Cardiac muscle cell (in vitro differentiated cells and primary cell): ENCODE data around the gene RIMBP2. TPM values are rescaled to one million over a fixed set of nuclear protein-coding genes. Genes with fewer than 3 reads are reported as not detected.
A peak's percentile ranks its signal among the peaks of the same experiment; 100 is the strongest.

Experiments used
- DNase-seq, 2 donors: peaks; one replicate each; pipeline versions ENCODE4 v3.0.0 to v3.0.0-alpha.2; 2010 to 2017; ENCODE audit warnings: low read depth in 1 of 2, low spot score in 1 of 2
- H3K27ac ChIP-seq: fragments of 200-600 bp; sonication (generic); 2 replicates; pipeline ENCODE4 v1.5.1; 2016
- H3K27me3 ChIP-seq: fragments of 200-600 bp; sonication (generic); 2 replicates; pipeline ENCODE4 v1.6.0; 2016; ENCODE audit warnings: control low read depth
- H3K36me3 ChIP-seq: fragments of 200-600 bp; sonication (generic); 2 replicates; pipeline ENCODE4 v1.5.1; 2016; ENCODE audit warnings: control low read depth
- H3K4me1 ChIP-seq: fragments of 200-600 bp; sonication (generic); 2 replicates; pipeline ENCODE4 v1.8.1; 2017; ENCODE audit warnings: low read depth, mild to moderate bottlenecking, mixed run types
- H3K4me3 ChIP-seq: fragments of 200-600 bp; sonication (generic); 2 replicates; pipeline ENCODE4 v1.5.1; 2016; ENCODE audit warnings: mild to moderate bottlenecking
- H3K9me3 ChIP-seq: fragments of 200-600 bp; sonication (generic); 2 replicates; pipeline ENCODE4 v1.5.1; 2017; ENCODE audit warnings: low read depth, mild to moderate bottlenecking, control low read depth
- polyA plus RNA-seq: library from polyadenylated mRNA; unstranded; fragments of >200 nt; fragmentation: Nextera tagmentation; extraction: Ambion mirVana; gene quantifications from 2 replicates; pipeline ENCODE4 v1.2.1, GENCODE V29; 2016
- total RNA-seq: library from RNA; depleted of rRNA; stranded (reverse); fragments of >200 nt; gene quantifications from 2 replicates; pipeline ENCODE4 v1.2.3, GENCODE V29; 2016
- TF ChIP-seq, protein P1 (sequence below): IDR thresholded peaks from 2 replicates; pipeline ENCODE4 v1.5.1; 2012; ENCODE audit warnings: low read depth, mild to moderate bottlenecking, low read length

Gene RIMBP2
- total and polyA plus RNA-seq, 2 experiments from 2014 or later: 2.6 to 10.5 TPM

DNA sequence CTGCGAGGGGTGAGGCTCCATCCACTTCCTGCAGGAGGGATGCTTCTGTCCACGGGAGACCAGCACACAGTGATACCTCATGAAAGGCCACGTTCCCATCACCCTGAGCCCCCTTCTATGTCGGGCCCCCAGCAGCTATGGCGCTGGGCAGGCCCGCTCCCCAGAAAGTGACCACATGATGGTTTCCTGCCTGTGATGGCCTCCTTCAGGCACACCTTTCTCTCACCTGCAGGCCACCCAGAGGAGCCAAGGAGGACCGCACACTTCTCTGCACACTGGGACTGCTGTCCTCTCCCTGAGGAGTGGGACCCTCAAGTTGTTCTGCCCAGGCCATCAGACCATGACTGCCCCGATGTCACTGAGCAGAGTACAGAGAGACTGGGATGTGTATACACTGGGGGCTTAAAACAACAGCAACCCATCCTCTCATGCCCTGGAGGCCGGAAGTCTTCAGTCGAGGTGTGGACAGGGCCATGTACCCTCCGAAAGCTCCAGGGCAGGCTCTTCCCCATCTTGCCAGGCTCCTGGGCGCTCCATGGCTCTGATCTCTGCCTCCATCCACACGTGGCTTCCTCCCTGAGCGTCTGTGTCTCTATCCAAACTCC, 219.5 kb downstream of the RIMBP2 start:
- Histone ChIP-seq H3K36me3 (no peaks in the 10 kb centered on the region), H3K27ac (no peak overlapping the region), H3K27me3 (no peaks in the 10 kb centered on the region), H3K9me3 (no peaks in the 10 kb centered on the region), H3K4me3 (no peak overlapping the region), H3K4me1 (peaks cover 9% of the 10 kb centered on the region)
- DNase-seq: no peak
- TF ChIP-seq, protein P1, sequence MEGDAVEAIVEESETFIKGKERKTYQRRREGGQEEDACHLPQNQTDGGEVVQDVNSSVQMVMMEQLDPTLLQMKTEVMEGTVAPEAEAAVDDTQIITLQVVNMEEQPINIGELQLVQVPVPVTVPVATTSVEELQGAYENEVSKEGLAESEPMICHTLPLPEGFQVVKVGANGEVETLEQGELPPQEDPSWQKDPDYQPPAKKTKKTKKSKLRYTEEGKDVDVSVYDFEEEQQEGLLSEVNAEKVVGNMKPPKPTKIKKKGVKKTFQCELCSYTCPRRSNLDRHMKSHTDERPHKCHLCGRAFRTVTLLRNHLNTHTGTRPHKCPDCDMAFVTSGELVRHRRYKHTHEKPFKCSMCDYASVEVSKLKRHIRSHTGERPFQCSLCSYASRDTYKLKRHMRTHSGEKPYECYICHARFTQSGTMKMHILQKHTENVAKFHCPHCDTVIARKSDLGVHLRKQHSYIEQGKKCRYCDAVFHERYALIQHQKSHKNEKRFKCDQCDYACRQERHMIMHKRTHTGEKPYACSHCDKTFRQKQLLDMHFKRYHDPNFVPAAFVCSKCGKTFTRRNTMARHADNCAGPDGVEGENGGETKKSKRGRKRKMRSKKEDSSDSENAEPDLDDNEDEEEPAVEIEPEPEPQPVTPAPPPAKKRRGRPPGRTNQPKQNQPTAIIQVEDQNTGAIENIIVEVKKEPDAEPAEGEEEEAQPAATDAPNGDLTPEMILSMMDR: no peak

DNA sequence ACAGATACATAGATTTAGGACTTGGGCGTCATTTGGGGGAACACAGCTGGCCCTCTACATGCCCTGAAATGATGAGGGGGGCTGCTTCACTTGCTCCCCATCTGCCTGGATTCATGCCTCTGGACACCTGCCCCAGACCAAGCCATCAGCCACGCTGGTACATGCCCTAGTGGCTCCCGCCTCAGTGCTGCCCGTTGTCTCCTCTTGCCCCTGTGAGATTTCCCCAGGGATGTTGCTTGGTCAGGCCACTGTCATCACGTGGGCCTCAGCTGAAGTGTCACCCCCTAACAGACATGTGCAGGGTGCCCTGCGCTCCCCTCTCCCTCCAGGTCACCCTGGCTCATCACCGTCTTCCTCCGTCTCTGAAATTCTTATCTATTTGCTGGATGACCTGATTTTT, 220.9 kb downstream of the RIMBP2 start:
- Histone ChIP-seq H3K36me3 (no peaks in the 10 kb centered on the region), H3K27me3 (no peaks in the 10 kb centered on the region)
- TF ChIP-seq, protein P1: no peak

DNA sequence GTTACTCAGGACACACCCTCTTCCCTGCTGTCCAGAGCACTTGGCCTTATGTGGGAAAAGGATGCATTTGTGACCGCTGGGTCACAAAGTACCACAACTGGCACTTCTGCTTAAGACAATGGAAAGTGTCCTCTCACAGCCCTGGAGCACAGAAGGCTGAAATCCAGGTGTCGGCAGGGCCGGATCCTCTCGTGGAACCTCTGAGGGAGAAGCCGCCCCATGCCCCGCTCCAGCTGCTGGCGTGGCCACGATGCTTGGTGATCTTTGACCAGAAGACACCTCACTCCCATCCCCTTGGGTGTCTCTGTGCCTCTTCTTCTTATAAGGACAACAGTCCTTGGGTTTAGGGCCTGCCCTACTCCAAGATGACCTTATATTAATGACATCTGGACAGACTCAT, 221.4 kb downstream of the RIMBP2 start:
- no peak for DNase-seq
- peaks cover 21% of the 10 kb centered on the region for H3K4me1 ChIP-seq
- no peaks in the 10 kb centered on the region for H3K27me3 ChIP-seq
- no peak overlapping the region for H3K4me3 ChIP-seq
- TF ChIP-seq, protein P1: no peak
- no peaks in the 10 kb centered on the region for H3K9me3 ChIP-seq
- no peaks in the 10 kb centered on the region for H3K36me3 ChIP-seq
- H3K27ac ChIP-seq: no peak overlapping the region

More for the DNA sequence above, 220.9 kb downstream of the RIMBP2 start:
- no peak overlapping the region for H3K4me3 ChIP-seq
- no peak overlapping the region for H3K27ac ChIP-seq
- H3K9me3 ChIP-seq: no peaks in the 10 kb centered on the region
- H3K4me1 ChIP-seq: peaks cover 21% of the 10 kb centered on the region
- no peak for DNase-seq

DNA sequence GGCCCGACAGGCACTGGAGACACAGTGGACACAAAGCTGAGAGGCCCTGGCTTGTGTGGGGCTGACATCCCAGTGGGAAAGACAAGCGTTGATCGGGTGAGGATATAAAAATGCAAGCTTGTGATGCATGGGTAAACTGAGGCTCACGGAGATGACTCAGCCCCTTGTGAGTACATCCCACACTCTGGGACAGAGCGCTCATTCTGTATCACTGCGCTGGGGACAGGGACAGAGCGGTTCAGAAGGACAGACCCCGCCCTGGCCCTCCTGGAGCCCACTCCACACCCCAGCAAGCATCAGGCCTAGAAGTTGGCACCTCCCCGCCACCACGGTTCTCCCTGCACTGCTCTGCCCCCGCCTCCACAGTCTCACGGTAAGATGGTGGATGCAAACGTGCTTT, 222.1 kb downstream of the RIMBP2 start:
- Histone ChIP-seq H3K4me1 (peaks cover 21% of the 10 kb centered on the region), H3K36me3 (no peaks in the 10 kb centered on the region), H3K27me3 (no peaks in the 10 kb centered on the region), H3K27ac (no peak overlapping the region), H3K4me3 (no peak overlapping the region), H3K9me3 (no peaks in the 10 kb centered on the region)
- TF ChIP-seq, protein P1: no peak
- DNase-seq: no peak

DNA sequence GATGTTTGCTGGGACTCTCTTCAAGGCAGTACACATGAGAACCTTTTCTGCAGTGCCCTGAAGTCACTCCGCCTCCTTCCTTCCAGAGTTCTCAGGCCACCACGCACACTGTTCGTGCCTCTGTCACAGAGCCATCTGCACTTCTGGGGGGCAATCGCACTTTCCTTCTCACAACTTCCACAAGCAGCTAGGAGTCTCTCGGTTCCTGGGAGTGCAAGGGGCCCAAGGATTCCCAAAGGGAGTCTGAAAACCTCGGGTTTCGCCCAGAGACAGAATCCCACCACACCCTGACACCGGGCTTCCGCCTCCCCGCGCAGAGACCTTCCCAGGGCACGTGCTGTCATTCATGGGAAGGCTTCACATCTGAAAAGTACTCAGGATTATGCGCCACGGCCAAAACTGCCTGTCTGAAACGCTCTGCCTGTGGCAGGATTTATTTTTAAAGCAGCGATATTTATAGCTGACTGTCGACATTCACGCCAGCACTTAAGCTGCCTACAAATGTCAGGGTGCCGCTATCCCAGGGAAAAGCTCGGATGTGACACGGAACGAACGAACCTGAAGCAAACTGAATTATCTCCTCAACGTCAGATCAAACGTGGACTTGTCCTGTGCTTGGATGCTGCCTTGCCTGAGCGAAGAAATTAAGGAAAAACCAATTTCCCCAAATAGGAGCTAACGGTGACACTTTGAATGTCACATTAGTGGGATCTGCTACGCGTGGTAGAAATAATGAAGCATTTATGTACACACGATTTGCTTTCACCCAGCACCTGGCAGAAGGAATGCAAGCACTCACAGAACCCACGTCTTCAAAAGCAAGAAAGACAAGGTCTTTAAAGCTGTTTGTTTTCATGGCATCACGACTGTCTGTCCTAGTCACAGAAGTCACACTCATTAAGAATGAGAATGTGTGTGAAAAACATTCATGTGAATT, 224.4 kb downstream of the RIMBP2 start:
- no peak overlapping the region for H3K4me3 ChIP-seq
- H3K27me3 ChIP-seq: no peaks in the 10 kb centered on the region
- H3K4me1 ChIP-seq: peaks cover 21% of the 10 kb centered on the region
- DNase-seq: peak in 1 of 2 donors; percentile 62
- TF ChIP-seq, protein P1: no peak
- peak overlapping the region; percentile 93 for H3K27ac ChIP-seq
- no peaks in the 10 kb centered on the region for H3K9me3 ChIP-seq
- no peaks in the 10 kb centered on the region for H3K36me3 ChIP-seq
